ENCODE measurements around the gene XRCC1. TPM values are rescaled to one million over a fixed set of nuclear protein-coding genes. Genes with fewer than 3 reads are reported as not detected.

Gene XRCC1
- total and polyA plus RNA-seq, 9 of the 15 experiments (the other 6 are each of a cell fraction or from before 2014, with no cell fraction given): 1.5 to 36.9 (median 24.9) TPM

DNA sequence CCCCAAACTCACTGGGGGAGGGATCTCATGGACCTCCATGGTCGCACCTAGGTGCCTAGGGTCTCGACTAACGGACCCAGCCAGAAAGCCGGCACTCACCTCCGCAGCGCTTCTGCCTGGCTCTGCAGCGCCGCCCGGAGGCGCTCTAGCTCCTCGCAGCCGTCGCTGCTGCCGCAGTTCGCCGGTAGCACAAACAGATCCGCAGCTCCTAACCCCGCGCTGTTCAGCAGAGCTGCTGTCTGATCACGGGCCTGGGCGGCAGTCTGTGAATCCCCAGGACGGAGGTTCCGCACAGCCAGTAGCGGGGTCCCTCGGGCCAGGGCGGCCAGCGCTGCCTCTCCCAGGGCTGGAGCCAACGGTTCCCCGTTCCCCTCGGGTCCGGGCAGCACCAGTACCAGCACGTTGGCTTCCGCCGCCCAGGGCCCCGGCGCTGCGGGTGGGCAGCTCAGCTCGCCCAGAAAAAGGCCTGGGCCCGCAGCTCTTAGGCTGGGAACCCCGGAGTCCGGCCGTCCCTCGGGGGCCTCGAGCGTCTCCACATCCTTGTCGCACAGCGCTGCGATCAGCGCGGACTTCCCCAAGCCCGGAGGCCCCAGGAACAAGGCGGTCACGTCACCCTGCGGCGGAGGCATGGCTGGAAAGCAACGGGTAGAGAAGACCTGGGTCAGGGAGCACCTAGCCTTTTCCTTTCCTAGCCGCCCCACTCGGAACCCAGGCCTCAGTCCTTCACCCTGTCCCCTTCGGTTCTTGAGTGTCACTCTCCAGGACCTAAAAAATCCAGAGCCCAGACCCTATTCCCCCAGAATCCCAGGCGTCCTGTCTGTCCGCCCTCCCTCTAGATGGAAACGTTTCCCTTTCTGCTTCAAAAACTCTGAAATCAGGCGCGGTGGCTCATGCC, 19.6 kb upstream of the XRCC1 start:
- Histone ChIP-seq H3K4me2 (ENCODE audit: insufficient read depth, low read length) (peak overlapping the region; percentile 75), H3K79me2 (ENCODE audit: control insufficient read depth, insufficient read depth, low read length) (peaks cover 41% of the 10 kb centered on the region), H2AFZ (ENCODE audit: low read depth, low read length) (peak overlapping the region; percentile 75), H3K9me1 (ENCODE audit: control insufficient read depth, insufficient read depth, low read length) (no peaks in the 10 kb centered on the region), H3K9ac (ENCODE audit: insufficient read depth in 1 of 2, low read depth in 2 of 2, low read length in 2 of 2) (peak overlapping the region; percentile 76 to 97), H3K27ac (ENCODE audit: extremely low read depth, low read depth, low read length) (peak overlapping the region; percentile 81), H3K4me1 (replicated peaks in 1 of 2; ENCODE audit: control insufficient read depth in 2 of 2, insufficient read depth in 2 of 2, low read length in 2 of 2) (peaks cover 15 to 47% of the 10 kb centered on the region in 2 experiments; a peak in 4 of 5 replicates), H3K36me3 (ENCODE audit: control insufficient read depth, insufficient read depth, low read length) (peaks cover 44% of the 10 kb centered on the region; the same call in 2 of the 3 replicates), H4K20me1 (replicated peaks; ENCODE audit: control insufficient read depth, insufficient read depth, low read length) (no peaks in the 10 kb centered on the region), H3K9me3 (replicated peaks; ENCODE audit: control insufficient read depth, insufficient read depth, low read depth, low read length) (no peaks in the 10 kb centered on the region), H3K27me3 (ENCODE audit: control insufficient read depth in 2 of 2, insufficient read depth in 2 of 2, low read length in 2 of 2) (no peaks in the 10 kb centered on the region), H3K4me3 (peak overlapping the region; percentile 76)
- BruUV-seq (replicated peaks): no TSS peak
- ChIA-PET POLR2A (interaction anchor here (0.6 to 5.6 kb wide), 8 partner anchors 7 to 1406 kb away, joined by 3 to 60 read pairs (median 4); partner anchors contain the start of genes RELB and SRRM5), CTCF (ENCODE audit: low intra/inter-chr PET ratio) (interaction anchor here (1.0 to 1.9 kb wide), 3 partner anchors 30 to 147 kb away, joined by 3 to 9 read pairs (median 6); no protein-coding TSS in a partner anchor)
- in situ Hi-C loops (cut with MboI) (no loop called here), intact Hi-C loops (cut with micrococcal nuclease) (no loop called here)
- 15% methylated on average over 51 of the region's 64 CpGs for WGBS (ENCODE audit: insufficient coverage, low coverage, missing lambda C conversion rate)
- DNase-seq (ENCODE audit: extremely low read depth in 1 of 4, low spot score in 3 of 4) (peak; percentile 47 to 79 (median 52)), FAIRE-seq (peak; percentile 75), ATAC-seq (peak; percentile 81)
- no peak for TF ChIP-seq NCOA2 (IDR thresholded peaks at IDR 0.05; ENCODE audit: partially characterized antibody in 2 of 2)
- TF ChIP-seq, protein P1, sequence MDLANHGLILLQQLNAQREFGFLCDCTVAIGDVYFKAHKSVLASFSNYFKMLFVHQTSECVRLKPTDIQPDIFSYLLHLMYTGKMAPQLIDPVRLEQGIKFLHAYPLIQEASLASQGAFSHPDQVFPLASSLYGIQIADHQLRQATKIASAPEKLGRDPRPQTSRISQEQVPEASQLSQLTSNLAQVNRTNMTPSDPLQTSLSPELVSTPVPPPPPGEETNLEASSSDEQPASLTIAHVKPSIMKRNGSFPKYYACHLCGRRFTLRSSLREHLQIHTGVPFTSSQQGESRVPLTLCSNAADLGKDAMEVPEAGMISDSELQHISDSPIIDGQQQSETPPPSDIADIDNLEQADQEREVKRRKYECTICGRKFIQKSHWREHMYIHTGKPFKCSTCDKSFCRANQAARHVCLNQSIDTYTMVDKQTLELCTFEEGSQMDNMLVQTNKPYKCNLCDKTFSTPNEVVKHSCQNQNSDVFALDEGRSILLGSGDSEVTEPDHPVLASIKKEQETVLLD (IDR thresholded peaks at IDR 0.05): no peak
- TF ChIP-seq, protein P2, sequence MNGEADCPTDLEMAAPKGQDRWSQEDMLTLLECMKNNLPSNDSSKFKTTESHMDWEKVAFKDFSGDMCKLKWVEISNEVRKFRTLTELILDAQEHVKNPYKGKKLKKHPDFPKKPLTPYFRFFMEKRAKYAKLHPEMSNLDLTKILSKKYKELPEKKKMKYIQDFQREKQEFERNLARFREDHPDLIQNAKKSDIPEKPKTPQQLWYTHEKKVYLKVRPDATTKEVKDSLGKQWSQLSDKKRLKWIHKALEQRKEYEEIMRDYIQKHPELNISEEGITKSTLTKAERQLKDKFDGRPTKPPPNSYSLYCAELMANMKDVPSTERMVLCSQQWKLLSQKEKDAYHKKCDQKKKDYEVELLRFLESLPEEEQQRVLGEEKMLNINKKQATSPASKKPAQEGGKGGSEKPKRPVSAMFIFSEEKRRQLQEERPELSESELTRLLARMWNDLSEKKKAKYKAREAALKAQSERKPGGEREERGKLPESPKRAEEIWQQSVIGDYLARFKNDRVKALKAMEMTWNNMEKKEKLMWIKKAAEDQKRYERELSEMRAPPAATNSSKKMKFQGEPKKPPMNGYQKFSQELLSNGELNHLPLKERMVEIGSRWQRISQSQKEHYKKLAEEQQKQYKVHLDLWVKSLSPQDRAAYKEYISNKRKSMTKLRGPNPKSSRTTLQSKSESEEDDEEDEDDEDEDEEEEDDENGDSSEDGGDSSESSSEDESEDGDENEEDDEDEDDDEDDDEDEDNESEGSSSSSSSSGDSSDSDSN (IDR thresholded peaks at IDR 0.05; ENCODE audit: borderline replicate concordance in 1 of 2, low read depth in 2 of 2, low read length in 2 of 2): 0 out of 4 replicates have a peak, but pooled peaks have one; percentile 30 to 48
- TF ChIP-seq, protein P3, sequence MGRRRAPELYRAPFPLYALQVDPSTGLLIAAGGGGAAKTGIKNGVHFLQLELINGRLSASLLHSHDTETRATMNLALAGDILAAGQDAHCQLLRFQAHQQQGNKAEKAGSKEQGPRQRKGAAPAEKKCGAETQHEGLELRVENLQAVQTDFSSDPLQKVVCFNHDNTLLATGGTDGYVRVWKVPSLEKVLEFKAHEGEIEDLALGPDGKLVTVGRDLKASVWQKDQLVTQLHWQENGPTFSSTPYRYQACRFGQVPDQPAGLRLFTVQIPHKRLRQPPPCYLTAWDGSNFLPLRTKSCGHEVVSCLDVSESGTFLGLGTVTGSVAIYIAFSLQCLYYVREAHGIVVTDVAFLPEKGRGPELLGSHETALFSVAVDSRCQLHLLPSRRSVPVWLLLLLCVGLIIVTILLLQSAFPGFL (CRISPR knock-in tag; IDR thresholded peaks at IDR 0.05): no peak
- peak; percentile 24; the same call in 1 of the 2 replicates for TF ChIP-seq CXXC5 (CRISPR knock-in tag; IDR thresholded peaks at IDR 0.05)
- TF ChIP-seq TCF3 (CRISPR knock-in tag; IDR thresholded peaks at IDR 0.05): no peak
- peak; percentile 42 for TF ChIP-seq ZFP36 (IDR thresholded peaks at IDR 0.05; ENCODE audit: low read depth, low read length, partially characterized antibody)
- no peak for TF ChIP-seq STAT5B (CRISPR knock-in tag; IDR thresholded peaks at IDR 0.05)
- TF ChIP-seq ARID1B (IDR thresholded peaks at IDR 0.05): no peak
- TF ChIP-seq RCOR1 (IDR thresholded peaks at IDR 0.05; ENCODE audit: borderline replicate concordance in 1 of 2, low read depth in 2 of 2, low read length in 2 of 2): 0 out of 4 replicates have a peak, but pooled peaks of 1 of the 2 experiments have one; percentile 14
- no peak for TF ChIP-seq NFXL1 (CRISPR knock-in tag; IDR thresholded peaks at IDR 0.05)
- TF ChIP-seq ETV5 (CRISPR knock-in tag; IDR thresholded peaks at IDR 0.05; ENCODE audit: low read depth): 0 out of 2 replicates have a peak, but pooled peaks have one; percentile 55
- TF ChIP-seq, protein P4, sequence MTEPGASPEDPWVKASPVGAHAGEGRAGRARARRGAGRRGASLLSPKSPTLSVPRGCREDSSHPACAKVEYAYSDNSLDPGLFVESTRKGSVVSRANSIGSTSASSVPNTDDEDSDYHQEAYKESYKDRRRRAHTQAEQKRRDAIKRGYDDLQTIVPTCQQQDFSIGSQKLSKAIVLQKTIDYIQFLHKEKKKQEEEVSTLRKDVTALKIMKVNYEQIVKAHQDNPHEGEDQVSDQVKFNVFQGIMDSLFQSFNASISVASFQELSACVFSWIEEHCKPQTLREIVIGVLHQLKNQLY (CRISPR knock-in tag; conservative IDR thresholded peaks at IDR 0.05): no peak
- no peak for TF ChIP-seq SIRT6 (IDR thresholded peaks at IDR 0.05; ENCODE audit: low read depth, low read length)
